GM12878 (cell line): Measurements from ENCODE around the gene MGAT3. TPM values are rescaled to one million over a fixed set of nuclear protein-coding genes. Genes with fewer than 3 reads are reported as not detected.

Experiments used
- BACH1 ChIP-seq: fragments of 450-650 bp; IDR thresholded peaks from 2 replicates; pipeline ENCODE4 v1.6.1; 2017; ENCODE audit warnings: mild to moderate bottlenecking, borderline replicate concordance
- BMI1 ChIP-seq: fragments of 450-650 bp; IDR thresholded peaks from 2 replicates; pipeline ENCODE4 v1.6.1; 2016; ENCODE audit warnings: mild to moderate bottlenecking, moderate library complexity, borderline replicate concordance
- CHD1 ChIP-seq: IDR thresholded peaks from 2 replicates; pipeline ENCODE4 v1.6.1; 2012; ENCODE audit warnings: low read depth, low read length, improper control_type of control experiment
- CREB1 ChIP-seq: IDR thresholded peaks from 2 replicates; pipeline ENCODE4 v1.6.1; 2012; ENCODE audit warnings: low read depth, mild to moderate bottlenecking, inconsistent platforms
- CREM ChIP-seq: IDR thresholded peaks from 2 replicates; pipeline ENCODE4 v1.6.1; 2014; ENCODE audit warnings: antibody characterized with exemption, low read depth
- DPF2 ChIP-seq: fragments of 450-650 bp; IDR thresholded peaks from 2 replicates; pipeline ENCODE4 v1.6.1; 2017; ENCODE audit warnings: mild to moderate bottlenecking
- JUNB ChIP-seq: IDR thresholded peaks from 2 replicates; pipeline ENCODE4 v1.6.1; 2016; ENCODE audit warnings: antibody characterized with exemption, mild to moderate bottlenecking
- JUND ChIP-seq: IDR thresholded peaks from 2 replicates; pipeline ENCODE4 v1.6.1; 2012; ENCODE audit warnings: low read depth, mild to moderate bottlenecking, low read length, improper control_type of control experiment, moderate library complexity
- KAT2A ChIP-seq: conservative IDR thresholded peaks from 2 replicates; pipeline ENCODE4 v1.6.1; 2011; ENCODE audit warnings: low read depth, low read length; ENCODE audit not compliant: control insufficient read depth
- LARP7 ChIP-seq: fragments of 450-650 bp; IDR thresholded peaks from 2 replicates; pipeline ENCODE4 v1.6.1; 2017; ENCODE audit warnings: mild to moderate bottlenecking
- MTA2 ChIP-seq: fragments of 450-650 bp; IDR thresholded peaks from 2 replicates; pipeline ENCODE4 v1.6.1; 2016; ENCODE audit warnings: low read depth, mild to moderate bottlenecking, moderate library complexity
- MTA3 ChIP-seq: IDR thresholded peaks from 2 replicates; pipeline ENCODE4 v1.6.1; 2012; ENCODE audit warnings: low read length, inconsistent platforms, borderline replicate concordance
- MYC ChIP-seq: IDR thresholded peaks from 2 replicates; pipeline ENCODE4 v1.6.1; 2011; ENCODE audit warnings: mild to moderate bottlenecking, low read length, moderate library complexity, inconsistent platforms; ENCODE audit not compliant: insufficient read depth, insufficient replicate concordance, insufficient read length, severe bottlenecking
- NBN ChIP-seq: fragments of 450-650 bp; IDR thresholded peaks from 2 replicates; pipeline ENCODE4 v1.6.1; 2016
- PML ChIP-seq: IDR thresholded peaks from 2 replicates; pipeline ENCODE4 v1.6.1; 2012; ENCODE audit warnings: low read length, inconsistent platforms
- POLR2AphosphoS2 ChIP-seq: IDR thresholded peaks from 2 replicates; pipeline ENCODE4 v1.6.1; 2011; ENCODE audit warnings: low read depth, mild to moderate bottlenecking, low read length, improper control_type of control experiment, moderate library complexity
- RAD21 ChIP-seq: IDR thresholded peaks from 2 replicates; pipeline ENCODE4 v1.6.1; 2011; ENCODE audit warnings: mild to moderate bottlenecking, low read depth, low read length, moderate library complexity; ENCODE audit not compliant: insufficient read depth
- RAD51 ChIP-seq: fragments of 450-650 bp; IDR thresholded peaks from 2 replicates; pipeline ENCODE4 v1.6.1; 2016; ENCODE audit warnings: moderate library complexity, mild to moderate bottlenecking, inconsistent platforms
- RELA ChIP-seq: fragments of 450-650 bp; IDR thresholded peaks from 2 replicates; pipeline ENCODE4 v1.8.0; 2014; ENCODE audit warnings: borderline replicate concordance; ENCODE audit not compliant: partially characterized antibody
- SMAD5 ChIP-seq: IDR thresholded peaks from 2 replicates; pipeline ENCODE4 v1.6.1; 2016; ENCODE audit warnings: antibody characterized with exemption, low read depth
- SMARCA5 ChIP-seq: fragments of 450-650 bp; IDR thresholded peaks from 2 replicates; pipeline ENCODE4 v1.6.1; 2017; ENCODE audit warnings: mild to moderate bottlenecking
- SREBF2 ChIP-seq: IDR thresholded peaks from 2 replicates; pipeline ENCODE4 v1.6.1; 2012; ENCODE audit warnings: mild to moderate bottlenecking, low read length
- ZNF217 ChIP-seq: fragments of 450-650 bp; IDR thresholded peaks from 2 replicates; pipeline ENCODE4 v1.6.1; 2017; ENCODE audit warnings: antibody characterized with exemption, mild to moderate bottlenecking
- ZNF24 ChIP-seq: fragments of 450-650 bp; IDR thresholded peaks from 2 replicates; pipeline ENCODE4 v1.6.1; 2017; ENCODE audit warnings: antibody characterized with exemption, mild to moderate bottlenecking
- ZSCAN29 ChIP-seq: fragments of 450-650 bp; IDR thresholded peaks from 2 replicates; pipeline ENCODE4 v1.6.1; 2017; ENCODE audit warnings: mild to moderate bottlenecking, moderate library complexity
- polyA plus RNA-seq, 11 experiments: library from polyadenylated mRNA; depleted of rRNA in 4 of 11; unstranded in 6 of 11; stranded (reverse) in 5 of 11; fragments of >200 nt; fragmentation: Nextera tagmentation in 4 of 11; fragmentation: Illumina TruSeq in 1 of 11; extraction: Ambion mirVana in 4 of 11; extraction: Trizol in 1 of 11; gene quantifications; 1 replicate in 1 of 11; 2 replicates in 10 of 11; pipeline versions ENCODE4 v1.2.1 to v1.2.3, GENCODE V29; 2011 to 2016; ENCODE audit warnings: inconsistent platforms in 2 of 11, missing spikeins in 2 of 11, low read depth in 1 of 11
- total RNA-seq, 4 experiments: library from RNA; depleted of rRNA in 3 of 4; stranded (reverse); fragments of >200 nt in 3 of 4; fragmentation: Illumina TruSeq in 1 of 4; extraction: Trizol in 1 of 4; gene quantifications; 2 replicates each; pipeline versions ENCODE4 v1.2.1 to v1.2.3, GENCODE V29; 2013 to 2021
- TF ChIP-seq, protein P1 (sequence below): fragments of 450-650 bp; IDR thresholded peaks from 2 replicates; pipeline ENCODE4 v1.6.1; 2017; ENCODE audit warnings: mild to moderate bottlenecking, moderate library complexity
- TF ChIP-seq, protein P2 (sequence below): fragments of 450-650 bp; IDR thresholded peaks from 2 replicates; pipeline ENCODE4 v1.6.1; 2018; ENCODE audit warnings: mild to moderate bottlenecking, low read depth, moderate library complexity; ENCODE audit not compliant: partially characterized antibody

The MGAT3 gene
- total and polyA plus RNA-seq, 10 of the 15 experiments (the other 5 are each of a cell fraction or from before 2014, with no cell fraction given), result 0.32 to 40.2 (median 11.9) TPM

DNA sequence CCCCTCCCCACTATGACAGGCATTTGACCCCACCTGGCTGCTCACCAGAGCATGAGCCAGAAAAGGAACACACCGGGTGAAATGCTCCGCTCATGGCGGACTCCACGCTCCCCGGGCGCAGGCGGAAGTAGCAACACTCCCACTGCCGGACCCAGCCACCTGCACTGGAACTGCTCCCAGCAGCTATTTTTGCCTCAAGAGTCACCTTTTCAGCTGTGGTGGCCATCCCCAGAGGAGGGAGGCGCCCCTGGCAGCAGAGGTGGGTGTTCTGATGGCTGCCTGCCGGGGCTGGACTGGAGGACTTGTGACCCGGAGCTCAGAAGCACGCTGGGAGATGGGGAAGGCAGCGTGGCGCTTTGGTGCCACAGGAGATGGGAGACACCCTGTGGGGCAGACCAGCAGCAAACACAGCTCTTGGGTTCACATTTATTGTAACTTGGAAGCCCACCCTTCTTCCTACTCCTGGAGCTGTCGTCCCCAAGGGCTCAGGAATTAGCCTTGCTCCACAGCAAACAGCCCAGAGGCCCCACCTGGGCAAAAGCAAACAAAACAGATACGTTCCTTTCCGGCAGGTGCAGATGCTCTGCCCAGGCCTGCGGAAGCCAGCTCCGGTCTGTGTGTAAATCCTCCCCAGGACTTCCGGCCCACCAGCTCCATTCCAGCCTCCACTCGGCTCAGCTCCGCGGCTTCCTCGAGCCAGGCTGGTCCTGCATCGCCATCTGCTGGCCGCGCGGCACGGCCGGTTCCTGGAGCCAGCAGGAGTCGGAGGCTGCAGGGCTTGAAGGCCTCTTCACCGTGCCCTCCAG lies 72.1 kb downstream of the MGAT3 start (continued):
- TF ChIP-seq ZNF217 (no peak; the same call in 1 of the 2 replicates), CREB1 (no peak), PML (no peak), KAT2A (no peak), RAD21 (peak; percentile 88), ZNF24 (peak; percentile 83), SMARCA5 (peak; percentile 97), ZSCAN29 (peak; percentile 98), MTA3 (no peak), BACH1 (peak; percentile 44; the same call in 1 of the 2 replicates), BMI1 (no peak), JUND (peak; percentile 24; the same call in 1 of the 2 replicates), POLR2AphosphoS2 (peak; percentile 18; the same call in 1 of the 2 replicates), SMAD5 (no peak; the same call in 1 of the 2 replicates), MTA2 (peak; percentile 30; the same call in 1 of the 2 replicates), CHD1 (peak; percentile 67; the same call in 1 of the 2 replicates), RAD51 (no peak), LARP7 (peak; percentile 97; the same call in 1 of the 2 replicates), JUNB (no peak), MYC (no peak), SREBF2 (no peak), DPF2 (peak; percentile 77), RELA (peak; percentile 85), NBN (peak; percentile 90), CREM (no peak; the same call in 1 of the 2 replicates)
- TF ChIP-seq, protein P1, sequence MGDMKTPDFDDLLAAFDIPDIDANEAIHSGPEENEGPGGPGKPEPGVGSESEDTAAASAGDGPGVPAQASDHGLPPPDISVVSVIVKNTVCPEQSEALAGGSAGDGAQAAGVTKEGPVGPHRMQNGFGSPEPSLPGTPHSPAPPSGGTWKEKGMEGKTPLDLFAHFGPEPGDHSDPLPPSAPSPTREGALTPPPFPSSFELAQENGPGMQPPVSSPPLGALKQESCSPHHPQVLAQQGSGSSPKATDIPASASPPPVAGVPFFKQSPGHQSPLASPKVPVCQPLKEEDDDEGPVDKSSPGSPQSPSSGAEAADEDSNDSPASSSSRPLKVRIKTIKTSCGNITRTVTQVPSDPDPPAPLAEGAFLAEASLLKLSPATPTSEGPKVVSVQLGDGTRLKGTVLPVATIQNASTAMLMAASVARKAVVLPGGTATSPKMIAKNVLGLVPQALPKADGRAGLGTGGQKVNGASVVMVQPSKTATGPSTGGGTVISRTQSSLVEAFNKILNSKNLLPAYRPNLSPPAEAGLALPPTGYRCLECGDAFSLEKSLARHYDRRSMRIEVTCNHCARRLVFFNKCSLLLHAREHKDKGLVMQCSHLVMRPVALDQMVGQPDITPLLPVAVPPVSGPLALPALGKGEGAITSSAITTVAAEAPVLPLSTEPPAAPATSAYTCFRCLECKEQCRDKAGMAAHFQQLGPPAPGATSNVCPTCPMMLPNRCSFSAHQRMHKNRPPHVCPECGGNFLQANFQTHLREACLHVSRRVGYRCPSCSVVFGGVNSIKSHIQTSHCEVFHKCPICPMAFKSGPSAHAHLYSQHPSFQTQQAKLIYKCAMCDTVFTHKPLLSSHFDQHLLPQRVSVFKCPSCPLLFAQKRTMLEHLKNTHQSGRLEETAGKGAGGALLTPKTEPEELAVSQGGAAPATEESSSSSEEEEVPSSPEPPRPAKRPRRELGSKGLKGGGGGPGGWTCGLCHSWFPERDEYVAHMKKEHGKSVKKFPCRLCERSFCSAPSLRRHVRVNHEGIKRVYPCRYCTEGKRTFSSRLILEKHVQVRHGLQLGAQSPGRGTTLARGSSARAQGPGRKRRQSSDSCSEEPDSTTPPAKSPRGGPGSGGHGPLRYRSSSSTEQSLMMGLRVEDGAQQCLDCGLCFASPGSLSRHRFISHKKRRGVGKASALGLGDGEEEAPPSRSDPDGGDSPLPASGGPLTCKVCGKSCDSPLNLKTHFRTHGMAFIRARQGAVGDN, result peak; percentile 45
- TF ChIP-seq, protein P2, sequence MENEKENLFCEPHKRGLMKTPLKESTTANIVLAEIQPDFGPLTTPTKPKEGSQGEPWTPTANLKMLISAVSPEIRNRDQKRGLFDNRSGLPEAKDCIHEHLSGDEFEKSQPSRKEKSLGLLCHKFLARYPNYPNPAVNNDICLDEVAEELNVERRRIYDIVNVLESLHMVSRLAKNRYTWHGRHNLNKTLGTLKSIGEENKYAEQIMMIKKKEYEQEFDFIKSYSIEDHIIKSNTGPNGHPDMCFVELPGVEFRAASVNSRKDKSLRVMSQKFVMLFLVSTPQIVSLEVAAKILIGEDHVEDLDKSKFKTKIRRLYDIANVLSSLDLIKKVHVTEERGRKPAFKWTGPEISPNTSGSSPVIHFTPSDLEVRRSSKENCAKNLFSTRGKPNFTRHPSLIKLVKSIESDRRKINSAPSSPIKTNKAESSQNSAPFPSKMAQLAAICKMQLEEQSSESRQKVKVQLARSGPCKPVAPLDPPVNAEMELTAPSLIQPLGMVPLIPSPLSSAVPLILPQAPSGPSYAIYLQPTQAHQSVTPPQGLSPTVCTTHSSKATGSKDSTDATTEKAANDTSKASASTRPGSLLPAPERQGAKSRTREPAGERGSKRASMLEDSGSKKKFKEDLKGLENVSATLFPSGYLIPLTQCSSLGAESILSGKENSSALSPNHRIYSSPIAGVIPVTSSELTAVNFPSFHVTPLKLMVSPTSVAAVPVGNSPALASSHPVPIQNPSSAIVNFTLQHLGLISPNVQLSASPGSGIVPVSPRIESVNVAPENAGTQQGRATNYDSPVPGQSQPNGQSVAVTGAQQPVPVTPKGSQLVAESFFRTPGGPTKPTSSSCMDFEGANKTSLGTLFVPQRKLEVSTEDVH, result peak; percentile 61
